Left renal pelvis (tissue), 4 donors: ENCODE measurements around the gene KCNH3. TPM values are rescaled to one million over a fixed set of nuclear protein-coding genes. Genes with fewer than 3 reads are reported as not detected.
"Not testable (repeated sequence)": the region's sequence is repeated elsewhere in the genome, so short reads cannot be mapped to it uniquely, and the experiment has no call there.

Experiments used
- DNase-seq, 4 donors: peaks; one replicate each; pipeline ENCODE4 v3.0.0-alpha.2; 2013; ENCODE audit warnings: low read depth in 4 of 4, low spot score in 3 of 4
- polyA plus RNA-seq, 4 donors: library from polyadenylated mRNA; unstranded; fragments of 120-200 nt; gene quantifications; one replicate each; pipeline ENCODE4 v1.2.1, GENCODE V29; 2013; ENCODE audit not compliant: insufficient read length in 4 of 4

Gene KCNH3, protein sequence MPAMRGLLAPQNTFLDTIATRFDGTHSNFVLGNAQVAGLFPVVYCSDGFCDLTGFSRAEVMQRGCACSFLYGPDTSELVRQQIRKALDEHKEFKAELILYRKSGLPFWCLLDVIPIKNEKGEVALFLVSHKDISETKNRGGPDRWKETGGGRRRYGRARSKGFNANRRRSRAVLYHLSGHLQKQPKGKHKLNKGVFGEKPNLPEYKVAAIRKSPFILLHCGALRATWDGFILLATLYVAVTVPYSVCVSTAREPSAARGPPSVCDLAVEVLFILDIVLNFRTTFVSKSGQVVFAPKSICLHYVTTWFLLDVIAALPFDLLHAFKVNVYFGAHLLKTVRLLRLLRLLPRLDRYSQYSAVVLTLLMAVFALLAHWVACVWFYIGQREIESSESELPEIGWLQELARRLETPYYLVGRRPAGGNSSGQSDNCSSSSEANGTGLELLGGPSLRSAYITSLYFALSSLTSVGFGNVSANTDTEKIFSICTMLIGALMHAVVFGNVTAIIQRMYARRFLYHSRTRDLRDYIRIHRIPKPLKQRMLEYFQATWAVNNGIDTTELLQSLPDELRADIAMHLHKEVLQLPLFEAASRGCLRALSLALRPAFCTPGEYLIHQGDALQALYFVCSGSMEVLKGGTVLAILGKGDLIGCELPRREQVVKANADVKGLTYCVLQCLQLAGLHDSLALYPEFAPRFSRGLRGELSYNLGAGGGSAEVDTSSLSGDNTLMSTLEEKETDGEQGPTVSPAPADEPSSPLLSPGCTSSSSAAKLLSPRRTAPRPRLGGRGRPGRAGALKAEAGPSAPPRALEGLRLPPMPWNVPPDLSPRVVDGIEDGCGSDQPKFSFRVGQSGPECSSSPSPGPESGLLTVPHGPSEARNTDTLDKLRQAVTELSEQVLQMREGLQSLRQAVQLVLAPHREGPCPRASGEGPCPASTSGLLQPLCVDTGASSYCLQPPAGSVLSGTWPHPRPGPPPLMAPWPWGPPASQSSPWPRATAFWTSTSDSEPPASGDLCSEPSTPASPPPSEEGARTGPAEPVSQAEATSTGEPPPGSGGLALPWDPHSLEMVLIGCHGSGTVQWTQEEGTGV
- 1 to 10 TPM; 2.4 to 8.5 (median 4.6) TPM for polyA plus RNA-seq

DNA sequence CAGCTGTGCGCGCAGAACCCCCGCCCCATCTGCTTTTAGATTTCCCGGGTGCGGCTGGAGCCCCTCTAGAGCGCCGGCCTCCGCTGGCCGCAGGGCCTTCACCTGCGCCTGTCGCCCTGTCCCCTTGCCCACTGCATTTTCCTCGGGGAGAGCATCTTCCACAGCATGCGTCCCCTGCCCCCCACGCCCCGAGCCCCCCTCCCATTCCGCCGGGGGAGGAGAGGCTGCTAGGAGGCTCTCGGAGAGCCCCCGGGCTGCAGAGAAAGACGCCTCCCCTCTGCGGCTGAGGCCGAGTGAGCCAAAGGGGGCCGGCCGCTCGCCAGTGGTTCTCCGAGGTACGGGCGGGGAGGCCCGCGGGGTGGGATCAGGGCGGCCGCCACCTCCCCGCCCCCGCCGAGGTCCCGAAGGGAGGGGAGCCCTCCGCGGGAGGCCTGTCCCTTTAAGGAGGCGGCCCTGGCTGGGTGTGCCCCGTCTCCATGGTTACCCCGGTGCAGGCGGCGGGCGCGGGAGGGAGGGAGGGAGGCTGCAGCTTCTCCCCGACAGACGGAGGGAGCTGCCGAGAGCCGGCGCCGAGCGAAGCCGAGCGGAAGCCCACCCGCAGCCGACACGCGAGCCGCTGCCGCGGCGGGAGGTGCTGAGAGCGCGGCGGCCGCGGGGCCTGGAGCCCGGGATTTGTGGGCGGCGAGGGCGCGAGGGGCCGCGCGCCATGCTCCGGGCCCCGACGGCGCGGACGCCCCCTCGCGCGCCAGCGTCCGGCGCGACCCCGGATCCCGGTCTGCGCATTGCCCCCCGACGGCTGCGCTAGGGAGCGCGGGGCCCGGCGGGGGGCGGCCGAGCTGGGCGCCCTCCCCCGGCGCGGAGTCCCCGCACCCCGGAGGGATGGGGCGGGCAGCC lies at the start of gene KCNH3:
Gene KCNH3 (plus strand): TSS at position 521 of the 894 bp plus-strand sequence. CDS start 387 bp downstream, outside the sequence.
- no peak for DNase-seq

DNA sequence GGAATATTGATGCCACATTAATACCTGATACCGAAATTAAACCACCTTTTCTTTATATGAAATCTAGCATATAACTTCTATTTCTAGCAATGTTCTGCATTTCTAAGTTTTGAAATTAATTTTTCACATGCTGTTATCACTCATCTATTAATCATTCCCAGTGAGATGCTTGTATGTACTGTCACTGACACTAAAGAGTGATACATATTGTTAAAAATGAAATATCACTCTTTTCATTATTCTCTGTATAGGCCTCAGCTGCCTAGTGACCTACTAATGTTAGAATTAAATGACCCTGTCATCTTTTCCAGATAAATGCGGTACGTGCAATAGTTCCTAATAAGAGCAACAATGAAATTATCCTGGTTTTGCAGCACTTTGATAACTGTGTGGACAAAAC lies 49.7 kb upstream of the KCNH3 start:
- DNase-seq, result no peak

DNA sequence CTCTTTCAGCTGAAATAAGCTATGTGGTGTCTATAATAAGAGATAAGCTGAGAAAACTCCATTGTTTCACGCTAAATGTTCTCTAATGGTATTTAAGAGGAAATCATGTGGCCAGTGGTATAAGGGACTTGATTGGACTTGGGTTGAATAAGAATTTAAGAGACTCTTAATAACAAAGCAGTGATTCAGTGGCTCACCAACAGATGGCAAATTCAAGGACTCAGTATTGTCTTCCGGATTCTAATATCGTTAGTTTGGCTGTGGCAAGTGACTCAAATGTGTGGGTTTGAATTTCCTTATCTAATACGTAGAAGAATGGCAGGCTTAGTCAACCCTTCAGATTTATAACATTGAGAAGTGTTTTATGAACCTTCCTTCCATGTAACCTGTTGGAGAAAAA lies 49.1 kb upstream of the KCNH3 start:
- no peak for DNase-seq

DNA sequence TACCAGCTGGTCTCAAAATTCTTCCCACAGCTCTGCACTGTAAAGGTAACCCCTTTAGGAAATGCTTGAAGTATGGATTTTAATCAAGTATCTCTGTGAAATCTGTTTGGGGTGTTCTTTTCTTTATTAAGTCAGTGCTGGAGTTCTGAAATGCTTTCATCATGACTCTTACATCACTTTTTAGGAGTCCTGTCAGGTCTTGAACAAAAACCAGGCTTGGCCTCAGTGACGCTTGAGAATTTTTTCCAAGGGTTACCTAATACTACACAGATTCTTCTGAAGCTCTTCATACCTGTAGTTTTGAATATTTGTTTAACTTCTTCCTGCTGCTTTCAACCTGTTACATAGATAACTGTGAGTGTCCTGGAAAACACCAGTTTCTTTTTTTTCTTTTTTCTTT lies 47.0 kb upstream of the KCNH3 start:
- DNase-seq, result no peak

DNA sequence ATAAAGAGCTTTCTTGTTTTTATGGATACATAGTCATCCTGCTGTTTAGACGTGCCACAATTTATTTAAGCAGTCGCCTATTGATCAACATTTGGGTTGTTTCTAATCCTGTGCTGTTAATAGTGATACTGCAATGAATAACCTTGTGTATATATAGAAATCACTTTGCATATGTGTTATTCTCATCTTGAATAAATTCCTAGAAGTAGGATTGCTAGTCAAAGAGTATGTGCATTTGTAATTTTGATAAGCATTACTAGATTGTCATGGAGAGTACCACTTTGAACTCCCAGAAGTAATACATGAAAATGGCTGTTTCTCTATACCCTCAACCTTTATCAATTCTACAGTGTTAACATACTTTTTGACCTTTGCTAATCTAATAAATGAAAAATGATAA lies 44.9 kb upstream of the KCNH3 start:
- no peak for DNase-seq

DNA sequence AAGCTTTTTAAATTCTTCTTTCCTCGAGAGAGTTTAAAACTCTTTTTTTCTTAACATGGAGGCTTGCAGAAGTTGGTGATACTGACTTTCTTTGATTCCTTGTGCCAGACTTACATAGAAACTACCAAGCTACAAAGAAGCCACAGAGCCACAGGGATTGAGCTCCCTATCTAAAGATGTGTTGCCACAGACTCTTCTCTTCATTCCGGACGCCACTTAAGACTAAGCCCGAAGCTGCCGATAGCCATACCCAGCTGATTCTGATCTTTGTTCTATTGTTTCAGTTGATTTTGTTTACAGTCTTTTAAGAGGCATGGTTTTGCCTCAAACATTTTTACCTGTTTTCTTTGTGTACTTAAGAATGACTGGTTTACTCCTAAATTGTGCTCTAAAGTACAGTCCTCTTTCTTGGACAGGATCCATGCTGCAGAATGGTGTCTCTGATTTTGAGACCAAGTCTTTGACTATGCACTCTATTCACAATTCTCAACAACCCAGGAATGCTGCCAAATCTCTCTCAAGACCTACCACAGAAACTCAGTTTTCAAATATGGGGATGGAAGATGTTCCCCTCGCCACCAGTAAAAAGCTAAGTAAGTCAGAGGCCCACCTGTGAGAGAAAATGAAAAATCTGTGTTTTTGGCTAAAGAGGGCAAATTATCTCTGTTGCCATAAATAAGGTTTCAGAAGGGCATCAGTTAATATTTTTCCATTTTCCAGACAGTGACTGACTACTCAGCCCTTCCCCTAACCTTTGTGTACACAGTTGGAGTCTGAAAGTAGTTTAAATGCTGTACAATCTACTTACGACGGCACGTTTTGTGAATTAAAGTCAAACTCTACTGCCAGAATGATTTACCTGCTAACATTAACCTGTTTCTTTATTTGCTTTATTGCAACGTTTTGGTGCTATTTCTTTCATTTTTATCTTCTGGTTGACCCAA lies 42.1 kb upstream of the KCNH3 start:
- DNase-seq, result no peak

DNA sequence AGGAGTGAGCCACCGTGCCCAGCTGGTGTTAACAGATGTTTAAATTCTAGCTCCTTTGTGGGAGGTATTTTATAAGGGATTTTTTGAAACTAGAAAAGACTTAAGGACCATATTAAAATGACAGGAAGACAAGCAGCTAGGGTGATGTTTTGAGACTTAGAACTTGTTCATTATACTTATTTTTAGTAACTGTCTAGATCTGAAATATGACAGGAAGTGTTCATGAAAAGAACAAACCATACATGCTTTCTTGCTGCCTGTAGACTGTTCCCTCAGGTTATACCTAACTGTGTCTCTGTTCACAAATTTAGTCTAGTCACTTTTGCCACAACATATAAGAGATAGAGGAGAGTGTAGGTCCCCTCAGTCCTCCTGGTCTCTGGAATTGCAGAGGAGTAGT lies 36.9 kb upstream of the KCNH3 start:
- no peak for DNase-seq

DNA sequence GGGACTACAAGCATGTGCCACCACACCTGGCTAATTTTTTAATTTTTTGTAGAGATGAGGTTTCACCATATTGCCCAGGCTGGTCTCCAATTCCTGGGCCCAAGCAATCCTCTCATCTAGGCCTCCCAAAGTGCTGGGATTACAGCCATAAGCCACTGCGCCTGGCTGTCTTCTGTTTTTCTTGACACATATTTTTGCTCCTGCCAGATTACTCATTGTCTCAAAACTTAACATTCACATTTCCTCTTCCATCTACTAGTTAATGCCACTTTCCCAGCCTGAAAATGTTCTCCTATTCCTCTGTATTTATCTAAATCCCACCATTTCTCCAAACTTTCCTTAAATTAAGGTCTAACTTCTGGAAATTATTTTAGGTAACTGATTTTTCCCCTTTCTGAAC lies 36.2 kb upstream of the KCNH3 start:
- DNase-seq, result no peak

DNA sequence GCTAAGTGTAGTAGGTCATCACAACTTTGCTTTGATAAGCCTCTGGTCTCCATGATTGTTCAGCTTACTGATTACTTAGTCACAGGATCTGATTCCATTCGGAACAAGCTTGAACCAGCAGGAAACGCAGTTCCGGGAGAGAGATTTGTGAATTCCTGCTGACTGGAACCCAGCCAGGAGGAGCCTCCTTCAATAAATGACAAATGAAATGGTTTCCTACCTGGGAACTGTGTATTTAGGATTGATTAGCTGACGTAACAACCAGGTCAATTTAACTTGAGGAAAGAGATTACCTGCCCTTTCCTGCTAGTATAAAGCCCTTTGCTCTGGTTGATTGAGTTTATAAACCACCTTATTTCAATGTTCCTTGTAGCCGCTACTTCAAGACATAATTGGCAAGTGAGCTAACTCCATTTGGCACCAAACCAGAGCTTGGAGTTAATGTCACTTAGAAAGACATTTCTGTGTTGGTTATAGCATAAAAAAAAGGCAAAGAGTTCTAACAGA lies 35.1 kb upstream of the KCNH3 start:
- DNase-seq, result peak in 1 of 4 donors; percentile 16

DNA sequence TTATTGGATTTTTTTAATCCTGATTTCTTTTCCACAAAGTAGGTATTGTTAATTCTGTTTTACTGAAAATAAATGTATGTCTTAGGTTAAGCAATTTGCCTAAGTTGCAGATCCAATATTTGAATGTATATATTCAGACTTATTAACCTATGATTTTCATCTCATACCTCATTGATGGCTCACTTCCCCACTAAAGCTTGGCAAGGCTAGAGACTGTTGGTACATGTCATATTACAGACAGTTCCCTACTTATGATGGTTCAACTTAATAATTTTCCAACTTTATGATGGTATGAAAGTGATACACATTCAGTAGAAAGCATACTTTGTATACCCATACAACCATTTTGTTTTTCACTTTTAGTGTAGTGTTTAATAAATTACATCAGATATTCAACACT lies 33.2 kb upstream of the KCNH3 start:
- DNase-seq, result no peak

DNA sequence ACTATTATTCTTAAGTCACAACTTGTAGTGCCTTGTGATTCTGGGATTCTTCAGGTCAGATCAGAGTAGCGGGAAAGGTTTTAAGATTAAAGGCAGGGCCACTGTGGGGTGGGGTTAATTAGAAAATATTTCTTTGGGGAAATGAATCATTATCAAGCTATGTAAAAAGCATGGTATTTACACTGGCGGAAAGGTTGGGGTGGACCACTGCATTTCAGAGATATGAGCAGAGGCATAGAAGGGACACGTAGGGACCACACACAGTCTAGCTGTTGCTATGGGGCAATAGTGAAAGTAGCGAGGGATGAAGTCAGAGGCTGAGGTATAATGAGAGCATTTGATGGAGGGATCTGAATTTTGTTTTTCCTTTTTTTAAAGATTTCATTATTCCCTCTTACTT lies 31.7 kb upstream of the KCNH3 start:
- DNase-seq, result no peak

DNA sequence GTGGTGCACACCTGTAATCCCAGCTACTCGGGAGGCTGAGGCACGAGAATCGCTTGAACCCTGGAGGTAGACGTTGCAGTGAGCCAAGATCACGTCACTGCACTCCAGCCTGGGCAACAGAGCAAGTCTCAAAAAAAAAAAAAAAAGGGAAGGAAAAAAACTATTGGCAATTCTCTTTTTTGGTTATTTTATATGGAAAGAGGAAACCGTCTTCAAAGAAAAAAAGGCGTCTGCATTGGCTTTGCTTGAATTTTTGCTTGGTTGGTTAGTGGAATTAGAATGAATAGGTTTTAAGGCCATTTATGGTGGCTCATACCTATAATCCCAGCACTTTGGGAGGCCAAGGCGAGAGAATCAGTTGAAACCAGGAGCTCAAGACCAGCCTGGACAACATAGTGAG lies 29.1 kb upstream of the KCNH3 start:
- DNase-seq, result not testable (repeated sequence)

DNA sequence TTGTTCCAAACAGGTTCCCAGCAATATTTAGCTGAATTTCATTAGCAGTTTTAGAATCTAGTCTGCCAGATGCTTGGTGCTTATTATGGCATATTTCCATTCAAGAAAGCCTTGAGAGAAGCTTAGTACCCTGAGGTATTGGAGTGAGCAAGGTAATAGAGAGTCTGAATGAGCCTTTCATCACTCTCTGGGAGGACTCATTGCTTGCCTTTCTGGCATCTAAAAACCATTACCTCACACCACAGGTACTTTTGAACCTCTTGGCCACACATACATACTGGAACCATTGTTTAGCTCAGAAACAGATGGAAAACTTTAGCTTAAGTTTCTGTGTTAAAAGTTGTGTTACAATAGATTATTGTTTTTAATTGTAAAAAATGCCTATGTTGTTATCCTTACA lies 27.4 kb upstream of the KCNH3 start:
- no peak for DNase-seq

DNA sequence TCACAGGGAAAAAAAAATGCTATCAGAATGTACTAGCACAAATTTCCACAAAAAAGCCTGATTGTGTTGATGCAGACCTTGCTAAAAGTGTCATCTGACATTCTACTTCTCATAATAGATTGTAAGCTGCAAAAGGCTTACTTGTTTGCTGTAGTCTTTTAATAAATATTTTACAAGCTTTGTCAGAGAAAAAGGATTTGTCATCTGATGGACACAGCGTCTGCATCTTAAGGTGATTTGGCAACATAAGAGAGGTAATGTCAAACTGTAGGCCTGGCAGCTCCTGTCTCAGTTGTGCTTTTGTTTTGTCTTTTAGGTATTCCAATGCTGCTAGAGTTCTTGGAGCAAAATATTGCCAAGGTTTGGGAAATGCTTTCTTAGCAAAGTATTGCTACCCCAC lies 26.3 kb upstream of the KCNH3 start:
- no peak for DNase-seq

DNA sequence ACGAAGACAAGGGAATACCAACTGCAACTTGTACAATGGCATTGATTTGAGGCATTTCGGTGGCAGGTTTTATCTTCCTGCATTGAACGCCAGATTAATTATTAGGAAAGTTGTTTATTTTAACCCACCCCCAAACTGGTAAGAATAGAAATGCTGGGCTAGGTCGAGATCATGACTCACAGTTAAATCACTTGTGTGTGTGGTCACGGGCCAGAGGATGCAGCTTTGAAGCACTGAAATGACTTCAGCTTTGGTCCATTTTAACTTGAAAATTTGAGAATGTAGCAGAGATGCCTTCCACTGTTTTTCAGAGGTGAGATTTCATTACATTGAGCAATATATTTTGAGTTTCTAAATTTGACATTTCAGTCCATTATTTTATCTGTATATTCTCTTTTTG lies 23.6 kb upstream of the KCNH3 start:
- no peak for DNase-seq

DNA sequence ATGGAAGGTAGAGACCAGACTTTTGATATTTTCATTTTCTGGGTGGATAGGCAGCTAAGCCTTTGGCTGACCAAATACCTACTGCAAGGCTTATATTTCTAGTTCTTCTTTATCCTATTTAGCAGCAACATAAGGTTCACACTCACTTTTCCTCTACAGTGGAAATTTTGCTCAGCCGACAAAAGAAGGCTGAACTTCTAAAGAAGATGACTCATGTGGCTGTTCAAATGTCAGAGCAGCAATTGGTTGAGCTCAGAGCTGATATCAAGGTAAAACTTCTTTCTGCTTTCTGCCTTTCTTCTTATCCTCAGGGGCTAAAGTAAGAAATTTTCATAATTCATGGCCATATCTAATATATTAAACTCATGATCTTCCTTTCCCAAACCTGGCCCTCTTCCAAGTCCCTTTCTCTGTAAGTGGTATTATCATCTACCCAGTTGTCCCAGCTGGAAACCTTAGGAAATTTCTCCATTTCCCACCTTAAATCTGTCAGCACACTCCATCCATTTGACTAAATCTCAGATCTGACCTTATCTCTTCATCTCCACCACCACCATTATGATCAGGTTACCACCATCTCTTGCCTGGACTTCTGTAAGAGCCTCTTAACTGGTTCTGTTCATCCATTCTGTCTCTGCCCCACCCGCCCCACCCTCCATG lies 19.8 kb upstream of the KCNH3 start:
- no peak for DNase-seq

DNA sequence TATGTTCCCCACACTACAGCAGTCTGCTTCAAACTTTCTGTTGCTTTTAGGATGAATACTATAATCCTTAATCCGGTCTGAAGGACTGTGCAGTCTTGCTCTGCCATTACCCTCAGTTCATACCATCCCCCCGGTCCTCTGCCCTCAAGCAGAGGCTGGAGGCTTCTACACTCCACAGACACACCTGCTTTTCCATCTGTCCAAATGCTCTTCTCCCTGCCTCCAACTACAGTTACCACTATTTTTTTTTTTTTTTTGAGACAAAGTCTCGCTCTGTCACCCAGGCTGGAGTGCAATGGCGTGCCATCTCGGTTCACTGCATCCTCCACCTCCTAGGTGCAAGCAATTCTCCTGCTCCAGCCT lies 19.3 kb upstream of the KCNH3 start:
- no peak for DNase-seq

DNA sequence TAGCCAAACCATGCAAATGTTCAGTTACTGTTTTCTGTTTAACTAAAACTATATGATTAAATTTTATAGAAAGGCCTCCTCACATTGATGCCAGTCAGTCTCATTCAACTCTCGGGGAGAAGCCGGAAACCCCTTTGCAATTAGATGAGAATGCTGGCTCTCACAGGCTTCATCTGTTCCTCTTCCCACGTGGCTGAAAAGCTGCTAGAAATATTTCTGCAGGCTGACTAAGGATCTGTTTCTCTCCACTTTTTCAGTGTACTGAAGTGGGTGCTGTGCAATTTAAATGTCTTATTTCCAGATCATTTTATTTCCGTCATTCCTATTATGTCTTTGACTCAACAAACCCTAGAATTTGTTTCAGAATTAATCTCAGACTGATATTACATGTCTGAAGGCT lies 17.4 kb upstream of the KCNH3 start:
- DNase-seq, result no peak
